Measurements from ENCODE around the gene EFEMP1.

The EFEMP1 gene

DNA sequence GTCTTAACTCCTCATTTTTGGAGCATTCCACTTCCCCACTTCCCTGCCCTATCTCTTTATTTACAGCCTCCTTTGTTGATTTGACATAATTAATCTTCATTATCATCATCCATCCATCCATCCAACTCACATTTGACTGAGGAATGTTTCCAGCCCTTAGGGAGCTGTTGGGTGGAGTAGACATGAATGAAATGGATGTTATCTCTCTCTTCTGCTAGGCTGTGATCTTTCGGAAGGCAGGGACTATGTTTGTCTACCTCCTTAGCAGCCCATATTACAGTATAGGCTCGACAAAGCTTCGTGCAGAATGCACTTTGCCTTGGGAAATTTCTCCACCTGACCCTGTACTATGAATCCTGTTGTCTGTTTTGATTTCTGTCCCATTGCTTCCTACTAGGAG, 7.7 kb upstream of the EFEMP1 start:
- no peak for DNase-seq

DNA sequence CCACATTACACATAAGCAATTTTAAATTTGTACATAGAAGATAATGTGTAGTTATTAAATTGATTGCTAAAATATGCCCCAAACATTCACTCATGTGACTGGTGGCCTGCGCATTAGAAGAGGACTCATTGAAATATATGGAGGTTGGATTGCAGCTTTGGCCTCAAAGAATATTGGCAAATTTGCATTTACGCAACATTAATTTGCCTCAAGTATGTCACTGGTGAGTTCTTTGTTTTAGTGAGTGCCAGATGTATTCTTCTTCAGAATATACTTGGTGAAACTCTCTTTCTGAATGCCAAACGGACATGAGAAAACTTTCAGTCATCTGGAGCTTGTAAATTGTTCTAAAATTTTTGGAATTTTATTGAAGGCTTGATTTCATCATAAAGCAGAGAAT, 5.9 kb upstream of the EFEMP1 start:
- DNase-seq = no peak

DNA sequence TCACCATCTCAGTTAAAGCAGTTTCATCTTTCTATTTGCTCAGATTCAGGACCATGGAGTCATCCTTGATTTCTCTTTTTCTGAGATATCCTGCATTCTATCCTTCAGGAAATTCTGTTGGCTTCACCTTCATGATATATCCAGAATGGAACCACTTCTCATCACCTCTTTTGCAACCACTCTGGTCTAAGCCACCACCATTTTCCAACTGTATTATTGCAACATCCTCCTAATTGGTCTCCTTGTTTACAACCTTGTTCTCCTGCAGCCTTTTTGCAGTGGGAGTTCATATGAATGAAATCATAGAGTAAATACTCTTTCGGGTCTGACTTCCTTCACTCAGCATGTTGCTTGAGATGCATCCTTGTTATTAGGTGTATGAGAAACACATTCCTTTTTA, 3.4 kb upstream of the EFEMP1 start:
- no peak for DNase-seq

DNA sequence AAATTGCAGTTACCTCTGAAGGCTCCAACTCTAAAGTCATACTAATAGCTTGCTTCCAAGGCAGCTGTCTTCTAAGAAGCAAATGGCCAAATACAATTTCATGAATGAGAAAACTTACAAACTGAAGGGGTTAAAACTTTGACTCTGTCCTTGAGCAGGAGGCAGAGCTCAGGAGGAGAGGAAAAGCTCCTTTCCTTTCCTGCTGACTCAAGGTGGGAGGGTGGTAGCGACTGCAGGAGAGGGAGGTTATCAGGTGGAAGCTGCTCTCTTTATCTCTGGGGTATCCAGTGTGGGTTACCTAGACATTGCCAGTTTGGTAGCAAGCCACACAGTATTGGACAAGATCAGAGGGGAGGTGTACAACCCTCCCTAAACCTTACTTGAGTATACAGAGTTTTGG, 2.7 kb upstream of the EFEMP1 start:
- DNase-seq = no peak

DNA sequence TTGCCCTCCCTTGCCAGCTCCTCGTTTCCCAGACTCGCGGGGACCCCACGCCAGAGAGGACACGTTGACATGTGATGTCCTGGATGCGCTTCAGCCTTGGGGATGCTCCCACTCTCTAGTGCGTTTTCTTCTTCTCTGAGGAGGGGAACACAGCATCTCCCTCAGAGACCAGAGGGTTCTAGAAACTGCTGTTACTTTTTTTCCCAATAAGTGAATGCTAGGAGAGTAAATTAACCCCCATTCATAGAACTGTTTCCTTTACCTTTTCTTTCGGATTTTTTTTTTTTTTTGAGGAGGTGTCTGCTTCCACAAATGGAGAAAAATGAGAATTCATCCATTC, 370 bp upstream of the EFEMP1 start:
- DNase-seq = no peak

DNA sequence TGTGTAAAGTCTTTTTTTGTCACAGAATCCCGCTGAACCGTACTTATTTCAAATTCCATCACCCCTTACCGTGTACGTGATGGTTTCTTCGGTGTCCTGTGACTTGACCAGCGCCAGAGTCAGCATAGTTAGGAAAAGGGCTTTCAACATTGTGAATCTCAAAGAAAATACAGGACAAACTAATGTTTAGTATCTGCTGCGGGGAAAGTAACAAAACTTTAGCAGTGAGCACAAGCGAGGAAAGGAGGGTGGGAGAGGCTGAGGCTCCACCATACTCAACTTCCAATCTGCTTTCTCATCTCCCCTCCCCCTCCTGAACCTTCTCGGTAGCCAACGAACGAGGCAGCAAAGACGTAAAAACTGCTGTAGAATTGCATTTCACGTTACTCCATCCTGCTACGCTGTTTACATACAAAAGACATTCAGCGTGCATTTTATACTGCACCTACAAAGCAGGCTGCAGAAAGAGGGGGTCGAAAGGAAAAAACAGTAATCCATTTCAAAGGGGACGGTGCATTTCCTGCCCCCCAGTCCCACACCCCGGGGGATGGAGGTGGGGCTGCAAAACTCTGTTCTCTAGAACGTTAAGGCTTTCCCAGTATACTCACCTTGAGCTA, 1.2 kb downstream of the EFEMP1 start:
- no peak for DNase-seq

DNA sequence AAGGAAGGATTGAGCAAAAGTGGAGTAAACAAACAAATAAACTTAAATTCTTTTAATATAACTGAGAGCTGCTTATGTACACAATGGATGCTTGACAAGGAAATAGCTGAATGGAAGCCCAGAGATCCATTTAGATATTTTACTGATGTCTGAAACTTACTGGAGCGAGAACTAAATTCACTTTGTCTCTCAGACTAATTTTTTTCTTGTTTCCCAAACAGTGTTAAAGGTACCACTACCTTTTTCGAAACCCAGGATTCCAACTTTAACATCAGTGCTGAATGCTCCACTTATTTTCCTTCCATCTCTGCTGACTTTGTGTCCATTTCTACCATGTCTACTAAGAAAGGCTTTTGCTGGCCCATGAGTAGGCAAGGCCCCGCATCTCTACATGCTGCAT, 4.0 kb downstream of the EFEMP1 start:
- no peak for DNase-seq

DNA sequence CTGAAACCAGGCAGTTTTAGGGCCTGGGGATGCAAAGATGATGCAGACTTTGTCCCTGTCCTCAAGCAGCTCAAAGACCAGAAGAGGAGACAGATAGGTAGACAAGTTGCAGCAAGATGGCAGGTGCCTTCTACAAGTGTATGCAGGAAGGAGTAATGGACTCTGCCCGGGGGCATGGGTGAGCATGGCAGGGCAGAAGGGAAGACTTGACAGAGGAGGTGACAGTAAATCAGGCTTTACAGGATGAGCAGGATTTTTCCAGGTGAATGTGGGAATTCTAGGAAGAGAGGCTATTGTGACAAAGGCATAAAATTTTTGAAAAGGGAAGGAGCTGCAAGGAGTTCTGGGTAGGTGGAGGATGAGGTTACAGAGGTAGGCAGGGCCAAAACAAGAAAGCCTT, 4.7 kb downstream of the EFEMP1 start:
- DNase-seq = no peak

DNA sequence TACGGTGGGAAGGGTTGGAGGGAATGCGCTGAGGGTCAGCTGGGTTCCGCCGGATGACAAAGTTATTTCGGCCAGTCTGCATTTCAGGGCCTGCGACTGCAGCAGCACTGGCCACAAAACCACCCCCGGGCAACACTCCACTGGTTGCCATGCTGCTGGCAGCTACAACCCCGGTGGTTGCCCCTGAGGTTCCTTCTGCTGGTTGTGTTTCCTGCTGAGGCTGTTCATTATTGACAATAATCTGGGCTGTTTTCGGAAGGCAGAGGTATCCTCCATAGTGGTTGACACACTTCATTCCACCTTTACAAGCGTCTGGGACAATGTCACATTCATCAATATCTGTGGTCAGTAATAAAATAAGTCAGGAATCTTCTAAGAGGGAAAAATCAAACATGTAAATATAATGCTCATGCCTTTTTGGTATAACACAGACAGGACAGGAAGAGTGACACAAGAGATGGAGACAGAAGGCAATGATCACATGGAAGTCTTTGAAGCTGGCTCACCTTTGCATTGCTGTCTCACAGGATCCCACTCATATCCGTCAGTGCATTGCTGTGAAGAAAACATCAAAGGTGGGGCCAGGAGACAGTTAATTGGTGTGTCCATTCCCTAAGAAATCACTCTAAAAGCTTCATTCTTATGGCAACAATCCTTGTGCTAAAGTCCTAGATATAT, 5.7 kb downstream of the EFEMP1 start:
- DNase-seq = no peak

DNA sequence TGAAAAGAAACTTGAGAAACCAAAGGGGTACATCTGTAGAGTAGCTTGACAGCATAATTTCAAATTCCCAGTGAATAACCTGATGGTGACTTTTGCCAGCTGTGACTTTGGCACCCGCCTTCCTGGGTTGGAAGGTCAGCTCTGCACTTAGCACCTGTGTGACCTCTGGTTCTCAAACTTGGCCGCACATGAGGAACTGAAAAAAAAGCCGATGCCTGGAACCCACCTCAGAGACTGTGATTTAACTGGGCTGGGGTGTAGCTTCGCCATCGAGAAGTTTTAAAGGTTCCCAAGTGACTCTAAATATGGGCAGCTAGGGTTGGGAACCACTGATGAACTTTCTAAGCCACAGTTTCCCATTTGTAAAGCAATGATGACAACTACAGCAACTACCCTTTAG, 6.5 kb downstream of the EFEMP1 start:
- DNase-seq = no peak

DNA sequence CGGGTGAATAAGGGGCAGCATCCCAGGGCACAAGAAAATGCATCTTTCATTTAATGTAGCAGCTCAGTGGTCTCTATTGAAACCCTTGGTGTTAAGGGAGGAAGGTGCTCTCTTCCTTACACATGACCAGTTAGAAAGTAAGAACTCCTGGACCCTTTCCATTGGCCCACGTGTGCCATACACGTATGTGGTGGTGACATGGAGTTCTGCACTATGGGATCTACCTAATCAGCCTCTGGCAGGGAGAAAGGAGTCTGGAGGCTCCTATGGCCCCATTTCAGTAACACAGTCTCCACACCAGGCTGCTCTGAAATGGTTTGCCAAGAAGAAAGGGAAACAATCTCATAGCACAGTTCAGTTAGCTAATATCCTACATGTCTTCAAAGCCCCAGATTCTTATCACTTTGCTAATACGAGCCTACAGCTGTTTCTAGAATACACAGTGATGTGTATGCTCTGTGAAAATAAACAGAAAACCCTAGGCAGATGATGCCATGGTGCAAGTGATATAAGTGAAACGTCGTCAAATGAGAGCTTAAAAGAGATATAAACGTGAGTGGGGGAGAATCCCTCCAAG, 7.0 kb downstream of the EFEMP1 start:
- DNase-seq = no peak

DNA sequence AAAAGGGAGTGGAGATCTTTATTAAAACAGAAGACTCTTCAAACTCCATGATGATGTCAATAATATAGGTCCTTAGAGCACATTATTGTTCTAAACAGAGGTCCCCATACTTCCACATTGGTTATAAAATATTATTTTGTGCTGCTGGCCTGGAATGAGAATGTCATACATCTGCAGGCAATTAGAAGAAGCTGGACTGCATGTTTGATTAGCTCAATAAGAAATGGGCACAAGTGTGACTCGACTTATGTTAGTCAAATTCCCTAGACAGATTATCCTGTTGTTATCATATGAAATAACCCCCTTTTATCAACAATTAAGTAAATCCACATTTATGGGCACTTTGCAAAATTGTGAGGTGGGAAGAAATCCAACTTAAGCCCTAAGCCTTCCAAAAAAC, 8.8 kb downstream of the EFEMP1 start:
- DNase-seq = no peak

DNA sequence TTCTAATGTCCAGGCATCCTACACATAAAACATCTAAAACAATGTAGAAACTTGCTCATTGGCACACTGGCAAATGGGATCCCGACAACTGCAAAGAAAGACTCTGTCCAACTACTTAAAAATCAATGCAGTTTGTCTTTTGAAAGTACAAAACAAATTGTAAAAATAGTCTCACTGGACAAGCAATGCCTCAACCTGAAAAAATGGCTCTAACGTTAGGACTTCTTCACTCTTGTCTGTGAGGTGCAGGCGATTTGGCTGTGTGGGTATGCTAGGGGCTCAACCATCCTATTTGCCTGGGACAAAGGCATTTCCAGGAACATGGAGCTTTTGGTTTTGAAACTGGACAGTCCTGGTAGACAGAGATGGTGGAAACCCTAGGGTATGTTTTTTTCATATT, 10.7 kb downstream of the EFEMP1 start:
- no peak for DNase-seq

DNA sequence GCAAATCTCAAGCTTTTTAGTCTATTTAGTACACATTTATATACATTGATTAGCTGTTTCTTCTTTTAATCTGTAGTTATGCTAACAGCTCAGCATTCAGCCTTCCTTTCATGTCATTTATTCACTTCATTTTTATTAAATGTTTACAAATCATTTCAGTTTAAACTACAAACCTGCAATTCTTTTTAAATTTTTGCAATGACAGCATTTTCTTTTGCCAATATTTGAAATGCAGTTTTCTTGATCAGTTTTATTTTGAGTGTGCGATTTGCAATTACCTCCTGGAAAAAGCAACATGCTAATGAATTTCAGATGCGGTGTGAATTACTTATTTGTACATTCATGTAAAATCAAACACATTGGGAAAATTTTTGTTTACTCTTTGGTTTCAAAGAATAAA, 13.5 kb downstream of the EFEMP1 start:
- no peak for DNase-seq

DNA sequence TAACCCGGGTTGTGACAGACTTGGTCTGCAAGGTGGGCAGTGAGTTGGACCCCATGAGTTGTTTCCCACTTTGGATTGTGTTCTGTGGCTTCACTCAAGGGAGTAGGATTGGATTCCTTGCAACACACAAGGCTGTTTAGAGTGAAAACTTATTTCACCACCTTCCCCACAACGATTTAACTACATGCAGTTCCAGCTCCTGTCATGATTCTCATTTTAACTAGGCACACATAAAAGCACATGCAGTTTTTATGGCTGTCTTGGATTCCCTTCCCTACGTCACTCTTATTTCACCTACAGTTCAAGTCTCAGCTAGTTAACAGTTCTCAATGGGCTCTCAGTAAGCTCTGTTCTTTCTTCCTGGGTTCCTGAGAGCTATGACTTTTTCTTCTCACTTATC, 15.9 kb downstream of the EFEMP1 start:
- DNase-seq = no peak

DNA sequence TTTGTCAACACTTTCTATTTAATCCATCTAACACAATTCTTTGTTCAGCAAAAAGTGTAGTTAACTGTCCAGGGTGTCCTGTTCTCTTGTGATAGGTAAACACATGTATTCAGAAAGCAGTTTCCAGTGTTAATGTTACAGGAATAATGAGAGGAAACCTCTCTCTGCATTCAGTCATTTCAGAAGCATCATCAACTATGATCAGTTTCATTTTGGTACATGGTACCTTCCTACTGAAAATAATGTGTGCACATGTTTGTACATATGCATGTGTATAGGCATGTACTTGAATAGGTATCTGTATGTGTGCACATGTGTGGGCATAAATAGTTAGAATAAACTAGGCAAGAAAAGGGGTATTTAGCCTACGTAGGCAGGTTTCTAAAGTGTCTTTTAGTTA, 16.6 kb downstream of the EFEMP1 start:
- no peak for DNase-seq

DNA sequence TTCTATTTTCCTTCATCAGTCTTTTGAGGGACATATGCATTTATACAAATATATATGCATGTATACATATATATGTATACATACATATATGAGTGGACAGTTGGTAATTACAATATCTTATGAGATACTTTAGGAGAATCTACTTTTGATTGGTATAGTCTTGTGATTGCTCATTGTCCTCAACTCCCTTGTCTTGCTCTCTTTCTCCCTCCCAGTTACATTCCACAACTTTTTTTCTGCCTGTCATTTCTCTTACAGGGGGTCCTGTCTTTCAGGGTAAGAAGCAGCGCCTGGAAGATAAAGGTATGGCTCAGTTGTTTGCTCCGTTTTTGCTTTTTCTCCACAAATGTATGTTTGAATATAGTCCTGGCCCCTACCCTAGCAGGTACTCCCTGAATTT, 19.9 kb downstream of the EFEMP1 start:
- no peak for DNase-seq

DNA sequence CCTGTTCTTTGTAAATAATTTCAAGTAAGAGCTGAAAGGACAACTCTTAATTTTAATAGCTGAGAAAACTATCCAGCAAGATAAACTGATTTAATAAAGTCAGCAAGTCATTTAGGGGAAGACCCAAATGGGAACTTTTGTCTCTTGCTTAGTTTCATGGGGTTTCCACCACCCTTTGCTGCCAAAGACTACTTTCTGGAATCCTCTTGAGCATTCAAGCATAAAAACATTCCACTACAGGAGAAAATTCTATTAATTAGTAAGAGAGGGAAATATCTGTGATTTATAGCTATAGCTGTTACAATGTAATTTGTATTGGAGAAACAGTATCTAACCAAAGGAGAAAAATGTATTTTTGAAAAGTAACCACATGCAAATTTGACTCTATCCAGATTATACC, 20.6 kb downstream of the EFEMP1 start:
- DNase-seq = no peak

DNA sequence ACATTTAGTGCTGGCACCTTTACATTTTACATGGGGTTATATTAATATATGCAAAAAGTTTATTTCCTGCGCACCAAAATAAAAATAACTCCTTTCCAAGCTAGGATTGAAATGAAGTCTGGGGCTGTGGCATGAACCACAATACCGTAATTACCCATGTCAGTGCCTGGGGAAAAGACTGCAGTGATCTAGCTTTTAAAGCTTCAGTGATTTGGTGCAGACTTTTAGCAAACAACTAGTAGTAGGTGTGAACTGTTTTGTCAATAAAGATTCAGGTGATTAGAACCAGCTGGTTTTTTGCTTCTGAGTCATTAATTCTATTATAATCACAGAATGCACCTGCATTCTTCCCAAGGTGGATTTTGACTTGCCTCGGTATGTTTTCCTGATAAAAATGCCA, 21.2 kb downstream of the EFEMP1 start:
- no peak for DNase-seq

DNA sequence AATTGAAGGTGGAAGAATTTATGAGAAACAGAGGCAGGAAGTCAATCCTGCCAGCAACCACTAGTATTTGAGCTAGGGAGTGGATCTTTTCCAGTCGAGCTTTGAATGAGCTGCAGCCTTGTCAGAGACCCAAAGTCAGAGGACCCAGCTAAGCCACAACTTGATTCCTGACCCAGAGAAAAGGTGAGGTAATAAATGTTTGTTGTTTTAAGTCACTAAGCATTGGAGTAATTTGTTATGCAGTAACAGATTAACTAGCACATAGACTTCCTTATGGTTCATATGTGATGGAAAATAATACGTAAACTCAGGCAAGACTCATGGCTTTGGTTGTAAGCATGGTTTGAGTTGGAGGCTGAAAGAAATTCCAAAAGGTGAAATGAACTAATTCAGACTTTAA, 21.6 kb downstream of the EFEMP1 start:
- no peak for DNase-seq

DNA sequence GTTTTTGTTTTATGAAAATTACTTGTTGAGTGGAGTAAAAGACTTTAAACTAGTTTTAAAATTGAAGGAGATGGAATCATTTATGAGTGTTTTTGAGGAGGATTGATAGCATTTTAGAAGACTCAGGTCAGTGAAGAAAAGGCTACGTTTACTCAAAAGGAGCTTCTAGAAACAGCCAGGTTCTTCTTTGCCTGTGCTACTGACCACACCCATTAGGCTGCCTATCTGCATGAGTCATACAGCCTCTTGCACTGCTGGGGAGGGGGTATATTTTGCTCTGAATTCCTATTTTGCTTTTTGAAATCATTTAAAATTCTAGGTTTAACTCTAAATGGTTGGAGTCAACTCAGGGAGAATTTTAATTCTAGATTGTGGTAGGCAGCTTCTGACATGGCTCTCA, 22.3 kb downstream of the EFEMP1 start:
- DNase-seq = no peak

DNA sequence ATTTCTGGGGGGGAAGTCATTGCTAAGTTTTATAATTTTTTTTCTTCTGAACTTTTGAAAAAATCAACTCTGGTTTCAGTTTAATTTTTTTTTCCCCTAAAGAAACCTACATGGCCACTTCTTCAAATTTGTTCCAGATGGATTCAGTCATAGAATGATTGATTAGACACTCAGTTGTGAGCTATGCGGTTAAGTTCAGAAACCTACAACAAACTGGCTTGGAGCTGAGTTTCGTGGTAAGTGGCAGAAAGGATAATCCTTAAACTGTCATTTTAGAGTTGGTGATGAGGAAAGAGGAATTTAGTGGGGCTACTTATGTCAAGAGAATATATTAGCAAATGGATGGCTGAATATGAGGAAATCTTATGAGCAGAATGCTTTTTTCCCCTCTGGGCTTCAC, 23.7 kb downstream of the EFEMP1 start:
- no peak for DNase-seq

DNA sequence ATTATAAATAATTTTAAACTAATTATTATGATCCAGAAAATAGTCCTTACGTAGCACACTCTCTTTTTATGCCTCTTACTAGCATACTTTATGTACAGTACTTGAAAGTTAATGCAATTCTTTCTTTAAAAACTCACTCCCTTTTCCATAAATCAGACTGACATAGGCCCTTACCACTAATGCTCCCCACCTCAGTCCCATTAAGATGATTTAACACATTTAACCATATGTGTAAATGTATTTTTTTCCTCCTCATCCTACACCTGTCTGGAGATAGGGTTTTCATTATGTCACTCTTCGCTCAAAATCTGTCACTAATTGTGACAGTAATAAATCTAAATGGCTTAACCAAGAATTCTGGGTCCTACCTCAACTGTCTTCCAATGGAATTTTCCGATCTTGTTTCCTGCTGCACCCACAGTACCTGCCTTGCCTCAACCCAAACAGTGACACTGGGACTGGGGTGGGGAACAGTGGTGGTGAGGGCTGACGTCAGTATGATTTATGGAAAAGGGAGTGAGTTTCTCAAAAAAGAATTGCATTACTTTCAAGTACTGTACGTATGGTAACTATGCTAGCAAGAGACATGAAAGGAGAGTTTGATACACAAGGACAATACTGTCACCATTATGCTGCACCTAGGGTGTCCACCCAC, 25.1 kb downstream of the EFEMP1 start:
- DNase-seq = no peak

DNA sequence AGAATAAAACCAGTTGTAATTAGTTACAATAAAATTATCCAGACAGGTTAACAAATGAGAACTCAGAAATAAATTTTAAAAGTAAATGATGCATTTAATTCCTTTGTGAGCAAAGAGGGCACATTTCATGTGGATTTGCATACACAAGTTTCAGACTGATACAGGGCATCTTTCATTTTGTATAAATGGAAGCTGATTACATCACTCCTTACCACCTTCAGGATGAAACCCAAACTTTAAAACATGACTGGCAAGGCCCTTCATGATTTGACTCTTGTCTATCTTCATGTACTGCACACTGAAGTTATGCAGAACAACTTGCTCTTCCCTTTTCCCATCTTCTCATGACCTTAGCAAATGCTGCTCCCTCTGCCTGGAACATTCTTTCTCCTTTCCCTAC, 26.9 kb downstream of the EFEMP1 start:
- DNase-seq = no peak

DNA sequence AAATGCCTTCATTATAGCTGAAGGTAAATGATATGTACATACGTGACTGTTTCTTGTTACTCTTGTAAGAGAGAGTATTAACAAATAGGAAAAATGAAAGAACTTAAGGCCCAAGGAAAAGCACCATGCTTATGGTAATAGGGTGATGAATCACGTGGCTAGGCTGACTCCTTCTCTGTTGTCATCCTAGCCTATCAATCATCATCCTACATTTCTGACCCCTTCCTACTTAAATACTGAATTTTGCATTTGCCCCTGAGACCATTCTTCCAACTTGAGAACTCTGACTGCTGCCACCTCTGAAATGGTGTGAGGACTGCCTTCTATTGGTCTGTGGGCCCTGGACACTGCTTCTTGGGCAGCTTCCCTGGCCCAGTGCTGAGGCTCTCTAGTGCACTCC, 28.9 kb downstream of the EFEMP1 start:
- DNase-seq = no peak

Measured in NCI-H1436 treated with DMSO at 0.1 percent for 48 hours (cell line).